Vagina (tissue), 2 donors: Measurements from ENCODE around the gene NRXN3.

Source experiments
- POLR2A ChIP-seq, 2 donors: fragments of 450-650 bp; IDR thresholded peaks; one replicate each; pipeline ENCODE4 v1.6.1; 2017; ENCODE audit warnings: antibody characterized with exemption in 2 of 2, mild to moderate bottlenecking in 2 of 2, moderate library complexity in 2 of 2
- POLR2AphosphoS5 ChIP-seq, 2 donors: sonication (generic); formaldehyde crosslinking; IDR thresholded peaks; one replicate each; pipeline ENCODE4 v1.9.0; 2017; ENCODE audit warnings: antibody characterized with exemption in 2 of 2, mild to moderate bottlenecking in 2 of 2, low read depth in 1 of 2; ENCODE audit not compliant: insufficient read depth in 1 of 2
- TF ChIP-seq, protein P1 (sequence below), 3 experiments: fragments of 450-650 bp in 2 of 3; fragments of 200-600 bp in 1 of 3; sonication (generic) in 1 of 3; IDR thresholded peaks; one replicate each; pipeline ENCODE4 v1.5.1; 2017 to 2019; ENCODE audit warnings: antibody characterized with exemption in 3 of 3, mild to moderate bottlenecking in 2 of 3, moderate library complexity in 2 of 3

- TF ChIP-seq POLR2A (IDR thresholded peaks at IDR 0.05): no peak
- TF ChIP-seq, protein P1, sequence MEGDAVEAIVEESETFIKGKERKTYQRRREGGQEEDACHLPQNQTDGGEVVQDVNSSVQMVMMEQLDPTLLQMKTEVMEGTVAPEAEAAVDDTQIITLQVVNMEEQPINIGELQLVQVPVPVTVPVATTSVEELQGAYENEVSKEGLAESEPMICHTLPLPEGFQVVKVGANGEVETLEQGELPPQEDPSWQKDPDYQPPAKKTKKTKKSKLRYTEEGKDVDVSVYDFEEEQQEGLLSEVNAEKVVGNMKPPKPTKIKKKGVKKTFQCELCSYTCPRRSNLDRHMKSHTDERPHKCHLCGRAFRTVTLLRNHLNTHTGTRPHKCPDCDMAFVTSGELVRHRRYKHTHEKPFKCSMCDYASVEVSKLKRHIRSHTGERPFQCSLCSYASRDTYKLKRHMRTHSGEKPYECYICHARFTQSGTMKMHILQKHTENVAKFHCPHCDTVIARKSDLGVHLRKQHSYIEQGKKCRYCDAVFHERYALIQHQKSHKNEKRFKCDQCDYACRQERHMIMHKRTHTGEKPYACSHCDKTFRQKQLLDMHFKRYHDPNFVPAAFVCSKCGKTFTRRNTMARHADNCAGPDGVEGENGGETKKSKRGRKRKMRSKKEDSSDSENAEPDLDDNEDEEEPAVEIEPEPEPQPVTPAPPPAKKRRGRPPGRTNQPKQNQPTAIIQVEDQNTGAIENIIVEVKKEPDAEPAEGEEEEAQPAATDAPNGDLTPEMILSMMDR (IDR thresholded peaks at IDR 0.05): no peak
- no peak for TF ChIP-seq POLR2AphosphoS5 (IDR thresholded peaks at IDR 0.05; ENCODE audit: insufficient read depth in 1 of 2, low read depth in 1 of 2)
Observed at GRCh38 chr14:78885884-78886283, 715.7 kb downstream of the NRXN3 start.
